ENCODE data around the gene HCN3. TPM values are rescaled to one million over a fixed set of nuclear protein-coding genes. Genes with fewer than 3 reads are reported as not detected.
"Not testable (repeated sequence)": the region's sequence is repeated elsewhere in the genome, so short reads cannot be mapped to it uniquely, and the experiment has no call there.

HCN3 gene
- total and polyA plus RNA-seq, 2 of the 13 experiments (the other 11 are each of a cell fraction or from before 2014, with no cell fraction given): 2.4 to 10.2 TPM

GRCh38 chr1:155245163-155245524 is 32.1 kb upstream of the HCN3 start (continued):
- no peak for TF ChIP-seq ZBTB40 (IDR thresholded peaks at IDR 0.05)
- no peak for TF ChIP-seq ZBTB40 (CRISPR knock-in tag; IDR thresholded peaks at IDR 0.05)

GRCh38 chr1:155246796-155247195 is 30.5 kb upstream of the HCN3 start:
- CTCF ChIA-PET (ENCODE audit: low intra/inter-chr PET ratio, low total read pairs): not testable (repeated sequence)

More at GRCh38 chr1:155246796-155247195, 30.5 kb upstream of the HCN3 start:
- H3K36me3 ChIP-seq (replicated peaks in 1 of 2; ENCODE audit: control insufficient read depth in 1 of 2, insufficient read depth in 2 of 2, low read length in 2 of 2); H2AFZ ChIP-seq (ENCODE audit: low read length); H3K9me3 ChIP-seq (ENCODE audit: low read length); intact Hi-C loops (cut with micrococcal nuclease; ENCODE audit: unreplicated experiment); FAIRE-seq; DNase-seq (ENCODE audit: low spot score); H3K27ac ChIP-seq (ENCODE audit: extremely low read length, insufficient read depth, low read length); H3K9ac ChIP-seq (ENCODE audit: insufficient read depth, low read depth, low read length); H4K20me1 ChIP-seq (ENCODE audit: insufficient read depth, low read length); H3K79me2 ChIP-seq (ENCODE audit: insufficient read depth, low read length); POLR2A ChIA-PET; H3K4me2 ChIP-seq (ENCODE audit: low read depth, low read length); H3K4me3 ChIP-seq (replicated peaks in 1 of 3; ENCODE audit: insufficient read depth in 1 of 3, low read depth in 2 of 3, low read length in 3 of 3); ATAC-seq; H3K27me3 ChIP-seq (ENCODE audit: control insufficient read depth in 1 of 2, insufficient read depth in 2 of 2, low read length in 2 of 2); BruUV-seq (replicated peaks): not testable (repeated sequence)
- in situ Hi-C loops (cut with HindIII; ENCODE audit: extremely low pct_ligation_motif_present, low pct_unique_long_range_greater_than_20kb): loop anchor here (10.0 kb wide), 1 partner anchor 348 kb away; no protein-coding TSS in a partner anchor
- peaks cover 15% of the 10 kb centered on the region for H3K4me1 ChIP-seq (ENCODE audit: insufficient read depth, low read length)
- WGBS (ENCODE audit: low lambda C conversion rate): 100% methylated on average over 3 of the region's 3 CpGs
